Mucosa of rectum (tissue), 2 donors: Measurements from ENCODE around the gene NKPD1.

ENCODE experiments used
- H3K27ac ChIP-seq, 2 donors: one replicate each; pipeline ENCODE4 v1.7.0; 2013; ENCODE audit warnings: inconsistent platforms in 2 of 2, low read depth in 2 of 2, low read length in 2 of 2
- H3K27me3 ChIP-seq, 2 donors: one replicate each; pipeline ENCODE4 v1.7.0; 2013; ENCODE audit warnings: low read length in 2 of 2; ENCODE audit not compliant: control insufficient read depth in 2 of 2, insufficient read depth in 2 of 2
- H3K36me3 ChIP-seq, 2 donors: one replicate each; pipeline ENCODE4 v1.7.0; 2013; ENCODE audit warnings: low read length in 2 of 2; ENCODE audit not compliant: control insufficient read depth in 2 of 2, insufficient read depth in 2 of 2
- H3K4me1 ChIP-seq, 2 donors: one replicate each; pipeline ENCODE4 v1.7.0; 2013; ENCODE audit warnings: low read length in 2 of 2, mild to moderate bottlenecking in 1 of 2; ENCODE audit not compliant: control insufficient read depth in 2 of 2, insufficient read depth in 2 of 2
- H3K4me3 ChIP-seq, 2 donors: one replicate each; pipeline ENCODE4 v1.7.0; 2013; ENCODE audit warnings: low read length in 2 of 2
- H3K9ac ChIP-seq, 2 donors: one replicate each; pipeline ENCODE4 v1.7.0; 2013; ENCODE audit warnings: low read length in 2 of 2, low read depth in 1 of 2, mild to moderate bottlenecking in 1 of 2
- H3K9me3 ChIP-seq, 2 donors: one replicate each; pipeline ENCODE4 v1.7.0; 2013; ENCODE audit warnings: low read length in 2 of 2; ENCODE audit not compliant: control insufficient read depth in 2 of 2
- donor health status: healthy.
- donor health status: Normal muscosa, but diverticular disease.

NKPD1 gene

DNA sequence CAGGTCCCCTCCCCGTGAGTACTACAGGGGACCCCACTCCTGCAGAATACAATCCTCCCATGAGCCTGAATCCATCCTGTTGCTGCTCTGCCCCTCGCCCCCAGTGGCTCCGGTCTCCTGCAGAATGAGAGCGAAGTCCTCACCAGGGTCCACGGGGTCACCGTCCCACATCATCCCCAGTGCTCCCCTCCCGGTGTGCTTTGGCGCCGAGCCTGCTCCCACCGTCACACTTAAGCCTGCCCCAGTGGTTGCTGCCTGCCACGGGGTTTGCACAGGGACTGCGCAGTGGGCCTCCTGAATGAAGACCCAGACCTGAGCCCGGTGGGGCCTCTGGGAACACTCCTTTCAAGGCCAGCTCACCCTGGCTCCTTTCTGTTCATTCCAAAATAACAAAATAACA is 30.5 kb downstream of the NKPD1 start:
- Histone ChIP-seq H3K27ac (no peak overlapping the region), H3K27me3 (no peaks in the 10 kb centered on the region), H3K9me3 (no peaks in the 10 kb centered on the region), H3K36me3 (peaks cover 0 to 3% of the 10 kb centered on the region in 2 donors), H3K4me1 (peaks cover 5 to 6% of the 10 kb centered on the region in 2 donors), H3K4me3 (no peak overlapping the region), H3K9ac (no peak overlapping the region)

DNA sequence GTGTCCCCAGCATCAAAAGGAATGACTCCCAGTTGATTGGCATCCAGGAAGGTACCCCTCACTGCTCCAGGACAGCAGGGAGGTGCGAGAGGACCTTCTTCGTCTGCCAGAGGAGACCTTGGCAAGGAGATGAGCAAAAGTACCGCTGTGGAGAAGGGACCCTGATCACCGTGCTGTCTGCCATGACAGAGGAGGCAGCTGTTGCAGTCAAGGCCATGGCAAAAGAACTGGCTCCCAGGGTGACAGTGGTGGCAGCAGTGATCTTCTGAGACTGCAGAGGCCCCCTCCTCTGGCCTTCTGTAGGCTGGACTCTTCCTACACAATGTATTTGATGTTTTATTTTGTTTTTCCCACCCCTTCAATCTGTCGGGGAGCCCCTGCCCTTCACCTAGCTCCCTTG is 32.0 kb downstream of the NKPD1 start:
- H3K9ac ChIP-seq = no peak overlapping the region

DNA sequence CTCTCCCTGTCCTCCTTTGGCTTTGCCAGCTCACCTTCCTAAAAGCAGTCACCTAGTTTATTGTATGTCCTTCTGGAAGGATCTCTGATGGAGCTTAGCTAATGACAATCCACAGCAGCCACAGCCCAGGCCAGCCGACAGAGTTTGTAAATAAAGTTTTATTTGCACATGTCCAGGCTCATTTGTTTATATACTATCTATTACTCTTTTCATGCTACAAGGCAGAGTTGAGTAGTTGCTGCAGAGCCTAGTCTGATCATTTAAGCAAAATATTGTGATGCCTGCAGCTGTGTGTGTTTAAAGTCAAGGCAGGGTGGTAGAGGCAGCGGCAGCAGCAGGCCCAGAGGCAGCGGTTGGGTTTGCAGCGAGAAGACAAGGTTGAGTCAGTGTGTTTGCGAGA is 32.6 kb downstream of the NKPD1 start:
- Histone ChIP-seq H3K9me3 (no peaks in the 10 kb centered on the region), H3K36me3 (peaks cover 0 to 3% of the 10 kb centered on the region in 2 donors), H3K9ac (no peak overlapping the region), H3K27me3 (no peaks in the 10 kb centered on the region), H3K4me1 (peaks cover 5 to 6% of the 10 kb centered on the region in 2 donors), H3K27ac (no peak overlapping the region), H3K4me3 (no peak overlapping the region)

More for the DNA sequence above, 32.0 kb downstream of the NKPD1 start:
- Histone ChIP-seq H3K4me1 (peaks cover 5 to 6% of the 10 kb centered on the region in 2 donors), H3K27me3 (no peaks in the 10 kb centered on the region), H3K27ac (no peak overlapping the region), H3K36me3 (peaks cover 0 to 3% of the 10 kb centered on the region in 2 donors), H3K4me3 (no peak overlapping the region), H3K9me3 (no peaks in the 10 kb centered on the region)

DNA sequence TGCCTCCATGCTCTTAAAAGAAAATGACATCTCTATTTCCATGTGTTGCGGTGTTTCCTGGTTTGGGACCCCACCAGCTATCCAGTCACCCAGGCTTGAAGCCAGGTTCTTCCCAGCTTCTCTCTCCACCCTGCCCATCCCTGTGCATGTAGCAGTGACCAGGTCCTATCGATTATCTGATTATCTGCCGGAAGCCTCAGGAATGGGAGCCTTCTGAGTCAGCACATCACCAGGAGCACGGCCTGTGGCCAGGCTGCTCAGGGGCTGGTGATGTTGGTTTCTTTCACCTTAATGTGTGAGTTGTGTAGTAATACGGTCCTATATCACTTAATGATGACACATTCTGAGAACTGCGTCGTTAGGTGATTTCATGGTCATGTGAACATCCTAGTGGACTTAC is 34.1 kb downstream of the NKPD1 start:
- H3K27me3 ChIP-seq = no peaks in the 10 kb centered on the region
- H3K9me3 ChIP-seq = no peaks in the 10 kb centered on the region
- peaks cover 0 to 3% of the 10 kb centered on the region in 2 donors for H3K36me3 ChIP-seq
- H3K27ac ChIP-seq = no peak overlapping the region
- H3K4me3 ChIP-seq = no peak overlapping the region
- H3K4me1 ChIP-seq = peaks cover 12 to 14% of the 10 kb centered on the region in 2 donors
- H3K9ac ChIP-seq = no peak overlapping the region

DNA sequence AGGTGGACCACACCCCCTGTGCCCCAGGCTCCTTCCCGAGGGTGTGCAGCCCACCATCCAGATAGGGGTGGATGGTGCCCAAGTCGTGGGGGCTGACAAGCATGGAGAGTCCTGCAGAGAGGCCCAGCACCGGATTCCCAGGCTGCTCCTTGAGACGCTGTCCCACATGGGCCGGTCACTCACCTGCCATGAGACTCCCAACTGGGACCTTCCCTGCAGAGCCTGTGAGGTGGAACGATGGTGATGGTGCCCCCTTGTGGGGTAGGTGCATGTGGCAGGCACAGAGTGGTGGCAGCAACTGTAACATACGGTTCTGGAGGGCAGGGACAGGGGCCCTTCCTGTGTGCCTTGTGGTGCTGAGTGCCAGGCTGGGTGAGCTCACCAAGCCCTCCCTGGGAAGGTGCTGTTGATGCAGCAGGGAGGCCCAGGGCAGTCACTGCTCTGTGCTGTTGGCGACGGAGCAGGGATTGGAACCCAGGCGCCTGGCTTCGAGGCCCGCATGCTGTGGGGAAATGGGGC is 34.7 kb downstream of the NKPD1 start:
- Histone ChIP-seq H3K27ac (no peak overlapping the region), H3K9ac (no peak overlapping the region), H3K4me3 (no peak overlapping the region), H3K36me3 (peaks cover 0 to 3% of the 10 kb centered on the region in 2 donors), H3K27me3 (no peaks in the 10 kb centered on the region), H3K4me1 (peaks cover 14 to 19% of the 10 kb centered on the region in 2 donors), H3K9me3 (no peaks in the 10 kb centered on the region)

DNA sequence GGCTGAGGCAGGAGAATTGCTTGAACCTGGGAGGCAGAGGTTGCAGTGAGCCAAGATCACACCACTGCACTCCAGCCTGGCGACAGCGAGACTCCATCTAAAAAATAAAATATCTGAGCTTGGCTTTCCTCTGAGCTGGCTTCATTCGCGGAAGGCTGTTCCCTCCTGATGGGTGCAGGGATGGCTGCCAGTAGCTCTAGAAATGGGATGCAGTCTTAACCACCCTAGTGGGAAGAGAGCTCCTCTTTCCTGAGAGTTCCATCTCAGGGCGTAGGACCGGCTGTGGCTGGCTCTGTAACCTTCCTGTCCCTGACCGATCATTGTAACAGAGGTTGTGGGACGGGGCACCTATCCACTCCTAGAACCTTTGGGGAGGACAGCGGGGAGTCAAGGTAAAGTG is 35.4 kb downstream of the NKPD1 start:
- no peaks in the 10 kb centered on the region for H3K27me3 ChIP-seq
- no peak overlapping the region for H3K27ac ChIP-seq
- H3K36me3 ChIP-seq = peaks cover 0 to 3% of the 10 kb centered on the region in 2 donors
- H3K4me3 ChIP-seq = no peak overlapping the region
- H3K9ac ChIP-seq = no peak overlapping the region
- H3K9me3 ChIP-seq = no peaks in the 10 kb centered on the region
- H3K4me1 ChIP-seq = peaks cover 14 to 19% of the 10 kb centered on the region in 2 donors

- Histone ChIP-seq H3K9ac (no peak overlapping the region), H3K36me3 (peaks cover 0 to 3% of the 10 kb centered on the region in 2 donors), H3K27me3 (no peaks in the 10 kb centered on the region), H3K4me1 (peaks cover 21 to 27% of the 10 kb centered on the region in 2 donors), H3K9me3 (no peaks in the 10 kb centered on the region), H3K27ac (no peak overlapping the region), H3K4me3 (no peak overlapping the region)
Observed at GRCh38 chr19:45124021-45124420, 36.8 kb downstream of the NKPD1 start.

DNA sequence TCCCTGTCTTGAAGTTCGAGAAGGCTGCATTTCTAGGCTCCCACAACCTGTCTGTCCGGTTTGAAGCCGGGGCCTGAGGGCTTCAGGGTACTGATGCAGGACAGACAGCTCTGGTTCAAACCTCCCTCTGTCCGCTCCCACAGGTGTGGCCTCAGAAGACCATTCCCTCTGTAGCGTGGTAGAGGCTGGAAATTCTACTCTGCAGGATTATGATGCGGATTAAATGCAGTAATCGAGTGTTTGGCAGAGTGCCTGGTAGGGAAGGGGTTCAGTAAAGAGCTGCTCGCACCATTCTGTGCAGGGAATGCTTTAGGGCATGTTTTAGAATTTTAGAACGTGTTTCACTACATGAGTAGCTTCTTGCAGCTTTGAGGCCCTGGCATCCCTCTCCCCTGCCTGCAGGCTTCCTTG is 37.3 kb downstream of the NKPD1 start:
- H3K36me3 ChIP-seq = peaks cover 0 to 3% of the 10 kb centered on the region in 2 donors
- H3K9ac ChIP-seq = no peak overlapping the region
- H3K4me1 ChIP-seq = peaks cover 25 to 31% of the 10 kb centered on the region in 2 donors
- H3K27ac ChIP-seq = no peak overlapping the region
- H3K9me3 ChIP-seq = no peaks in the 10 kb centered on the region
- no peaks in the 10 kb centered on the region for H3K27me3 ChIP-seq
- no peak overlapping the region for H3K4me3 ChIP-seq

DNA sequence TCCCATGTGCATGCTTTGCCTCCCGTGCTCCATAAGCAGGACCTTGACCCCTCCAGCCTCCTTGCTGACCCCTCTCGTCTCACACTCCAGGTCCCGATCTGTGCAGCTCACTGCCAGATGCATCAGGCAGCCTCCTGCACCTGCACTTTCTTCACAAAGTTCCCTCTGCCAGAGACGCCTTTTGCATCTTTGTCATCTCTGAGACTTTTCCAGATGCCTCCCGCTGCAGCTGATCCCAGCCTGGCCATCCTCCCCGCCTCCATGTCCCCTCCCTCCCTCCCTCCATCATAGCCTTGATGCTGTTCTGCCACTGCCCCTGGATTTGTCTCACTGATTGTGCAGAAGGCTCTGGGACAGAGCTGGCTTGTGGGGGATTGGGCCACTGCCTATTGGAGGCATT is 38.0 kb downstream of the NKPD1 start:
- Histone ChIP-seq H3K27ac (no peak overlapping the region), H3K4me1 (peaks cover 31 to 37% of the 10 kb centered on the region in 2 donors), H3K27me3 (no peaks in the 10 kb centered on the region), H3K9me3 (no peaks in the 10 kb centered on the region), H3K36me3 (peaks cover 0 to 3% of the 10 kb centered on the region in 2 donors), H3K9ac (no peak overlapping the region), H3K4me3 (no peak overlapping the region)

GRCh38 chr19:45121827-45122345 is 38.9 kb downstream of the NKPD1 start:
- Histone ChIP-seq H3K27ac (no peak overlapping the region), H3K9ac (no peak overlapping the region), H3K36me3 (peaks cover 0 to 2% of the 10 kb centered on the region in 2 donors), H3K27me3 (no peaks in the 10 kb centered on the region), H3K9me3 (no peaks in the 10 kb centered on the region), H3K4me1 (peaks cover 38 to 46% of the 10 kb centered on the region in 2 donors), H3K4me3 (no peak overlapping the region)
